Heart left ventricle (tissue), 13 donors: Measurements from ENCODE around the gene MTCH1.

Experiments used
- CTCF ChIP-seq, 12 donors: fragments of 200-600 bp; sonication (generic) in 4 of 12; IDR thresholded peaks; one replicate each; pipeline versions ENCODE4 v1.5.0 to v1.8.0; 2018 to 2022; ENCODE audit warnings: antibody characterized with exemption in 12 of 12, mild to moderate bottlenecking in 5 of 12
- POLR2A ChIP-seq, 2 donors: fragments of 450-650 bp; IDR thresholded peaks; one replicate each; pipeline ENCODE4 v1.6.1; 2017; ENCODE audit warnings: antibody characterized with exemption in 2 of 2, mild to moderate bottlenecking in 2 of 2, moderate library complexity in 2 of 2
- donor health status: ischemic (EF 13 %, LVEDD 7.1; RV severe dilation, severe dysfunction).
- donor health status: DM: no; HTN: yes; CAD: no.
- donor health status: DM: no; HTN: no; CAD: no.
- donor health status: ischemic (EF 25% LVEDD 6.9; RV normal size, moderate dysfunction).
- donor health status: ischemic (EF 25% LVEDD 5.7; RV mildly dilated, moderate dysfunction).
- donor health status: ischemic (EF 35%, LVEDD 5.7; RV mildly dilated, moderate dysfunction).
- donor health status: nonischemic (EF 11% LVEDD 7.7; RV severe dilation, severe dysfunction).
- donor health status: DM: yes; HTN: yes; CAD: no.
- donor health status: PGD.
- donor health status: ischemic (EF 29% LVEDD 5.4; RV normal size, mild dysfunction).
- donor health status: nonischemic (EF 23%, LVEDD 6.1; RV moderate dilation, normal function).

- TF ChIP-seq CTCF (IDR thresholded peaks at IDR 0.05) (no peak), POLR2A (IDR thresholded peaks at IDR 0.05) (no peak)
These were observed 12.8 kb downstream of the MTCH1 start for GRCh38 chr6:36973190-36973589.
